HepG2 (cell line): ENCODE measurements around the gene TAGLN. TPM values are rescaled to one million over a fixed set of nuclear protein-coding genes. Genes with fewer than 3 reads are reported as not detected.

Experiments used
- BRF2 ChIP-seq: sonication (generic); formaldehyde crosslinking; IDR thresholded peaks from 2 replicates; pipeline ENCODE4 v1.8.1; 2022; ENCODE audit warnings: mild to moderate bottlenecking, missing genetic modification reagents
- CHCHD3 ChIP-seq: sonication (generic); formaldehyde crosslinking; IDR thresholded peaks from 2 replicates; pipeline ENCODE4 v1.8.0; 2022; ENCODE audit warnings: mild to moderate bottlenecking, missing genetic modification reagents, moderate library complexity
- DNMT3B ChIP-seq: conservative IDR thresholded peaks from 2 replicates; pipeline ENCODE4 v1.6.1; 2016; ENCODE audit warnings: missing biosample characterization, control low read depth
- FOXJ3 ChIP-seq: sonication (generic); formaldehyde crosslinking; IDR thresholded peaks from 2 replicates; pipeline ENCODE4 v1.4.0; 2020; ENCODE audit warnings: missing genetic modification reagents, mild to moderate bottlenecking, borderline replicate concordance
- HDAC1 ChIP-seq: sonication (generic); formaldehyde crosslinking; IDR thresholded peaks from 2 replicates; pipeline ENCODE4 v1.5.1; 2020; ENCODE audit warnings: mild to moderate bottlenecking, missing genetic modification reagents
- KLF15 ChIP-seq: sonication (generic); formaldehyde crosslinking; IDR thresholded peaks from 2 replicates; pipeline ENCODE4 v1.8.1; 2023; ENCODE audit warnings: borderline replicate concordance, mild to moderate bottlenecking, inconsistent platforms, missing genetic modification reagents, mixed read lengths
- LBX2 ChIP-seq: sonication (generic); formaldehyde crosslinking; IDR thresholded peaks from 2 replicates; pipeline ENCODE4 v1.5.0; 2020; ENCODE audit warnings: missing genetic modification reagents, mild to moderate bottlenecking, borderline replicate concordance
- NR2F1 ChIP-seq, 2 experiments: fragments of 450-650 bp in 1 of 2; formaldehyde crosslinking in 1 of 2; IDR thresholded peaks; 2 replicates each; pipeline versions ENCODE4 v1.5.0 to v1.6.1; 2016 to 2020; ENCODE audit warnings: mild to moderate bottlenecking in 1 of 2, missing compliant biosample characterization in 1 of 2, missing genetic modification reagents in 1 of 2, moderate library complexity in 1 of 2
- PHF20 ChIP-seq: sonication (generic); formaldehyde crosslinking; IDR thresholded peaks from 2 replicates; pipeline ENCODE4 v1.5.0; 2020; ENCODE audit warnings: mild to moderate bottlenecking, missing genetic modification reagents
- PLRG1 ChIP-seq: fragments of 450-650 bp; conservative IDR thresholded peaks from 2 replicates; pipeline ENCODE4 v1.6.1; 2016
- SIX4 ChIP-seq: sonication (generic); formaldehyde crosslinking; IDR thresholded peaks from 2 replicates; pipeline ENCODE4 v1.4.0; 2020; ENCODE audit warnings: missing genetic modification reagents
- SMAD1 ChIP-seq: sonication (generic); formaldehyde crosslinking; IDR thresholded peaks from 2 replicates; pipeline ENCODE4 v1.4.0; 2020; ENCODE audit warnings: missing genetic modification reagents, low read depth, mild to moderate bottlenecking, borderline replicate concordance
- SSRP1 ChIP-seq: IDR thresholded peaks from 2 replicates; pipeline ENCODE4 v1.6.1; 2016; ENCODE audit warnings: control low read depth
- TMF1 ChIP-seq: sonication (generic); formaldehyde crosslinking; IDR thresholded peaks from 2 replicates; pipeline ENCODE4 v1.8.1; 2022; ENCODE audit warnings: low read depth, missing genetic modification reagents
- ZFP36 ChIP-seq: fragments of 150-350 bp; IDR thresholded peaks from 2 replicates; pipeline ENCODE4 v1.6.1; 2018; ENCODE audit warnings: borderline replicate concordance, low read length, low read depth; ENCODE audit not compliant: partially characterized antibody
- ZNF180 ChIP-seq: sonication (generic); formaldehyde crosslinking; IDR thresholded peaks from 2 replicates; pipeline ENCODE4 v1.4.0; 2020; ENCODE audit warnings: low read depth, missing genetic modification reagents, borderline replicate concordance
- ZNF276 ChIP-seq: sonication (generic); formaldehyde crosslinking; IDR thresholded peaks from 2 replicates; pipeline ENCODE4 v1.4.0; 2020; ENCODE audit warnings: mild to moderate bottlenecking, low read depth, missing genetic modification reagents
- ZNF615 ChIP-seq: sonication (generic); formaldehyde crosslinking; IDR thresholded peaks from 2 replicates; pipeline ENCODE4 v1.5.0; 2020; ENCODE audit warnings: mild to moderate bottlenecking, missing genetic modification reagents, borderline replicate concordance
- ZNF674 ChIP-seq: sonication (generic); formaldehyde crosslinking; IDR thresholded peaks from 2 replicates; pipeline ENCODE4 v1.5.0; 2020; ENCODE audit warnings: low read depth, mild to moderate bottlenecking, missing genetic modification reagents
- ZNF749 ChIP-seq: sonication (generic); formaldehyde crosslinking; IDR thresholded peaks from 2 replicates; pipeline ENCODE4 v1.8.0; 2022; ENCODE audit warnings: mild to moderate bottlenecking, missing genetic modification reagents, moderate library complexity, borderline replicate concordance
- ZNF788 ChIP-seq: sonication (generic); formaldehyde crosslinking; IDR thresholded peaks from 2 replicates; pipeline ENCODE4 v1.5.0; 2020; ENCODE audit warnings: mild to moderate bottlenecking, missing genetic modification reagents, borderline replicate concordance
- ZSCAN30 ChIP-seq: sonication (generic); formaldehyde crosslinking; IDR thresholded peaks from 2 replicates; pipeline ENCODE4 v1.5.0; 2020; ENCODE audit warnings: mild to moderate bottlenecking, missing genetic modification reagents
- polyA plus RNA-seq, 8 experiments: library from polyadenylated mRNA; depleted of rRNA in 3 of 8; stranded (reverse) in 7 of 8; unstranded in 1 of 8; fragments of >200 nt; fragmentation: Illumina TruSeq in 4 of 8; extraction: Trizol in 4 of 8; gene quantifications; 2 replicates each; pipeline versions ENCODE4 v1.2.1 to v1.2.3, GENCODE V29; 2011 to 2016; ENCODE audit warnings: low read depth in 4 of 8, missing spikeins in 1 of 8, mixed read lengths in 1 of 8; ENCODE audit not compliant: insufficient read depth in 1 of 8
- total RNA-seq, 5 experiments: library from RNA; depleted of rRNA; stranded (reverse); fragments of >200 nt; fragmentation: Illumina TruSeq; extraction: Trizol; gene quantifications; 2 replicates each; pipeline ENCODE4 v1.2.3, GENCODE V29; 2016; ENCODE audit warnings: low read depth in 1 of 5

Gene TAGLN
- total and polyA plus RNA-seq, 2 of the 13 experiments (the other 11 are each of a cell fraction or from before 2014, with no cell fraction given): 12.6 to 75.4 TPM

- TF ChIP-seq PHF20 (CRISPR knock-in tag): peak; percentile 64
- TF ChIP-seq LBX2: no peak
- TF ChIP-seq SMAD1 (CRISPR knock-in tag): no peak
- peak; percentile 76 for TF ChIP-seq HDAC1 (CRISPR knock-in tag)
- no peak for TF ChIP-seq BRF2 (CRISPR knock-in tag)
- TF ChIP-seq ZNF674 (CRISPR knock-in tag): no peak
- no peak for TF ChIP-seq ZNF276 (CRISPR knock-in tag)
- no peak for TF ChIP-seq ZNF180 (CRISPR knock-in tag)
- TF ChIP-seq KLF15 (CRISPR knock-in tag): no peak
- TF ChIP-seq TMF1 (CRISPR knock-in tag): no peak
- TF ChIP-seq PLRG1: no peak
- TF ChIP-seq FOXJ3 (CRISPR knock-in tag): no peak
- TF ChIP-seq DNMT3B (CRISPR knock-in tag): no peak
- TF ChIP-seq CHCHD3: no peak
- TF ChIP-seq SIX4: no peak
- TF ChIP-seq ZNF615 (CRISPR knock-in tag): no peak
- TF ChIP-seq ZSCAN30 (CRISPR knock-in tag): no peak
- 0 out of 2 replicates have a peak, but pooled peaks have one; percentile 44 for TF ChIP-seq ZNF788 (CRISPR knock-in tag)
- no peak for TF ChIP-seq NR2F1 (CRISPR knock-in tag; IDR thresholded peaks at IDR 0.05)
- TF ChIP-seq ZFP36: no peak
- no peak for TF ChIP-seq SSRP1 (CRISPR knock-in tag)
- TF ChIP-seq ZNF749 (CRISPR knock-in tag): no peak
Measured at GRCh38 chr11:117231842-117232091, 32.6 kb downstream of the TAGLN start, which contains the start of gene PCSK7 (continued).
